NCI-H2171 (cell line): ENCODE results near the gene MBTPS2.
"Not testable (repeated sequence)": the region's sequence is repeated elsewhere in the genome, so short reads cannot be mapped to it uniquely, and the experiment has no call there.

Source experiments
- DNase-seq: peaks from one replicate; lab custom pipeline; 2025; lab: John Stamatoyannopoulos, UW

The MBTPS2 gene

DNA sequence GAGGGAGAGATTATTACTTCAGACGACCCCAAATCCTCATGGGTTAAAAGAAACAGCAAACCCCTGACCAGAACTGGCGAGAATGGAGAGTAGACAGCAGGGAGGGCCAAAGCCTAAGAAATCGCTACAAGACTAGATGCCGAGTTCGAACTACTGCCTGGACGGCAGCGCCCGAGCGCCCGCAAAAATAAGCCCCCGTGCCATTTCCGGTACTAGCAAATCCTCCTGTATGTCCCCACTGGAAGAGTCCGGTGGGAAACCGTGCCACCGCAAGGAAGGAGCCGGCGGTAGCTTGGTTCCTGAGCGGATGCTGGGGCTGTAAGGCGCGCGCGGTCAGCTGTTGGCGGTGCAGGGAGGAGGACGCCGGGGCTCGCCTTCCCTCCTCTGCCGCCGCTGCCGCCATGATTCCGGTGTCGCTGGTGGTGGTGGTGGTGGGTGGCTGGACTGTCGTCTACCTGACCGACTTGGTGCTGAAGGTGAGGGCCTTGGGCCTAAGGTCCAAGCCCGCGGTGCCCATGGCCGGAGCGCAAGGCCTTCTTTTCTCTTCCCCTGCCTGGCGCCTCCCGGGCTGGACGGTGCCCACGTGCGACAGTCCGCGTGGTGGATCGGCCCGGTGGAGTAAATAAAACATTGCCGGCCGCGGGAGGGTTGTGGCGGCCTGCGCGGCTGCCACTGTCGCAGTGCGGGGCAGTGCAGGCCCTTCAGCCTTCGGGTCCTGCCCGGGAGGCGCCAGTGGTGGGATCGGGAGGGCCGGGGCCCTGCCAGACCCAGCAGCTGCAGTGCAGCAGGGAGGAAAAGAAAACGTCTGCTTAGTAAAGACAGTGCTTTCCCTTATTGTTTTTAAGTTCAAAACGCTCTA lies at the start of gene MBTPS2:
Gene MBTPS2 (plus strand): TSS at position 284 of the 859 bp plus-strand sequence. CDS start 118 bp downstream, at position 402.
- DNase-seq, result peak; percentile 50

- peak; percentile 35 for DNase-seq
Measured at GRCh38 chrX:21798677-21799219, 40.7 kb upstream of the MBTPS2 start.

DNA sequence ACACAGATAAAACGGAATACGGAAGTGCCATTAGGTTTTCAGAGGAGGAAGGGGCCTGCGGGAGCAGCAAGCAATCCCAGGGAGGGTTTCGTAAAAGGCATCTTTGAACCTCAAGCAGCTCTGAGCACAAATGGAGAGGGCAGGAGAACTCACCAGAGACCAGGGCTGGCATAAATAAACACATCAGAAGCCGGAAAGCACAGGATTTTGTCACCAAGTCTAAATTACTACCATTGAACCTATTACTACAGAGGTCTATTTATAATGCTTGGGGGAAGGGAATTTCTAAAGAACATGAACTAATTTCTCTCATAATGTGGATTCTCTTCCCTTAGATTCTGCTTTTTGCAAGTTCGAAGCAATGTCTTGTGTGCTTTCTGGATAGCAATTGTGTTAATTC lies 39.6 kb upstream of the MBTPS2 start:
- no peak for DNase-seq

GRCh38 chrX:21800344-21800770 lies 39.1 kb upstream of the MBTPS2 start:
- DNase-seq, result no peak

GRCh38 chrX:21802054-21802670 lies 37.3 kb upstream of the MBTPS2 start:
- DNase-seq, result peak; percentile 0

- DNase-seq, result no peak
Measured at GRCh38 chrX:21802839-21803238, 36.6 kb upstream of the MBTPS2 start.

GRCh38 chrX:21806691-21807090 lies 32.7 kb upstream of the MBTPS2 start:
- no peak for DNase-seq

DNA sequence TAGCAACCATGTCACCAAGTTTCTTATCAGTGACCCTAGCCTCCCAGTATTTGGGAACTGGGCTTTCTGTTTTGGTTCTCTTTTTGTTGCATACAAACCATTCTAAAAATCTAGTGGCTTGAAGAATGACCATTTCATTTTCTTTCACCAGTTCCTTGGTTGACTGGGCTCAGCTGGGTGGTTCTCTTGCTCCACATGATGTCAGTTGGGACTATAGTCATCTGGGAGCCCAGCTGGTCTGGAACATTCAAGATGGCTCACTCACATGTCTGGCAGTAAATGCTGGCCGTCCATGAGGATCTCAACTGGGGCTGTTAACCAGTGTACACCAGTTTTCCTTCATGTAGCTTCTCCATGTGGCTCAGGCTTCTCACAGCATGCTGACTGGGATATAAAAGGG lies 27.6 kb upstream of the MBTPS2 start:
- no peak for DNase-seq

DNA sequence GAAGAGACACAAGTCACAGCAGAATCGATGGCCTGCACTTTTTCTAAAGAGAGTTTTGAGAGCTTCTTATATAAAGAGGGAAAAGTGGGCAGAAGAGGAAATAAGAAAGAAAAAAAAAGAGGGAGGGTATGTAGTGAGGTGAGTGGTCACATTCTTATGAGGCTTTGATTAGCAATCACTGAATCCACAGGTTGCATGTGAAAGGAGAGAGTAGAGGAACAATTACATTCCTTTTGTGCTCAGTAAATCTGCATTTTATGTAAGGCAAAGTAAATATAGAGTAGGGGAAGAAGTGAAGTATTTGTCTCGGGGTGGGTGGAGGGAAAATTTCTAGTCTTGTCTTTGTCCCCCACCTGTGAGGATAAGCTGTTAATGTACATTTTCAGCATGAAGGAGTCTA lies 26.8 kb upstream of the MBTPS2 start:
- DNase-seq, result no peak

GRCh38 chrX:21813612-21814368 lies 25.6 kb upstream of the MBTPS2 start:
- DNase-seq, result no peak

GRCh38 chrX:21816136-21816535 lies 23.3 kb upstream of the MBTPS2 start:
- DNase-seq, result peak; percentile 31

DNA sequence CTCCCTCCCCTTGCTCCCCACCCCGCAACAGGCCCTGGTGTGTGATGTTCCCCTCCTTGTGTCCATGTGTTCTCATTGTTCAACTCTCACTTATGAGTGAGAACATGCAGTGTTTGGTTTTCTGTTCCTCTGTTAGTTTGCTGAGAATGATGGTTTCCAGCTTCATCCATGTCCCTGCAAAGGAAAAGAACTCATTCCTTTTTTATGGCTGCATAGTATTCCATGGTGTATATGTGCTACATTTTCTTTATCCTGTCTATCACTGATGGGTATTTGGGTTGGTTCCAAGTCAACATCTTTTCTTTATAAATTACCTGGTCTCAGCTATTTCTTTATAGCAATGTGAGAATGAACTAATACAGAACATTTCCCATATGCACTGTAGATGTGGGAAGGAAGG lies 19.2 kb upstream of the MBTPS2 start:
- DNase-seq, result not testable (repeated sequence)

GRCh38 chrX:21821875-21822274 lies 17.5 kb upstream of the MBTPS2 start:
- no peak for DNase-seq

DNA sequence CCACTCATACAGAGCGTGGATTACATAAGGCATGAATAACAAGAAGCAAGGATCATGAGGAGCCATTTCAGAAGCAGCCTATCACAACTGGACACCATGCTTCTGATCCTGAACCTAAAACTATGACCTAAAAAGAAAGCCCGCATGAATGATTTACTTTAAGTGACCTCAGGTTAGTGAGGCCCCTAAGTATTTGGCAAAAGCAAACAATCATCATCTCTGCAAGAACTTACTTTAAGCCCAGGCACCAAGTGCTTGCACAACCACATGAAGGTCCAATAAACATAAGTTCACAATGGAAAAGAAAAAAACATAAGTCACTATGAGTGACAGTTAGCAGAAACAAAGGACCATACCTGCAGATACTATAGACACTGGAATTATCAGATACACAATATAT lies 7.9 kb upstream of the MBTPS2 start:
- no peak for DNase-seq

- no peak for DNase-seq
Measured at GRCh38 chrX:21837056-21837455, 2.4 kb upstream of the MBTPS2 start.

DNA sequence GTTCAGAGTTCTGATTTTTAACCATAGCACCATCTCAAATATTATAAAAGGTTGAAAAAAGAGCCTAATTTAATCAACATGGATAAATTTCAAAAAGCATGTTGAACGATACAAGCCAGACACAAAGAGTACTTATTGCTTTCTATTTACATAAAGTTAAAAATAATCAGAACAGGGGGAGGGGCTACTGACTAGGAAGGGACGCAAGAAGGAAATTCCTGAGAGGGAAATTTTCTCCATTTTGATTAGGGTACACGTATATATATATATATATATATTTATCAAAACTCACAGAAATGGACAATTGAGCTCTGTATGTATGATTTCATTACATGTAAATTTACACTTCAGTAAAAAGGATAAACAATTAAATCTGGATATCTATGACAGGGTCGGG lies 482 bp upstream of the MBTPS2 start:
- no peak for DNase-seq

GRCh38 chrX:21840193-21840545 lies 752 bp downstream of the MBTPS2 start:
- DNase-seq, result no peak

DNA sequence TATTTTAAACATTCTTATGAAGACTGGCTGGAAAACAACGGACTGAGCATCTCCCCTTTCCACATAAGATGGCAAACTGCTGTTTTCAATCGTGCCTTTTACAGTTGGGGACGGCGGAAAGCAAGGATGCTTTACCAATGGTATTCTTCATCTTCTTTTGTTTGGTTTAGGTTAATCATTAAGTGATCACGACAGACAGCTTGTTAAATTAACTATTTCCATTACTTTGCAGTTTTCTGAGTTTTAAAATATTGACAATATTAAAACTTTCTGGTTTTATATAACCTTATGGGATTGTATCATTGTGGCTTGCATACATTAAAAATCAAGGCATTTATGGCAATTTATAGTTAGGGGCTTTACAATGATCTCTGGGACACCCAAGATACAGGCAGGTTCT lies 3.8 kb downstream of the MBTPS2 start:
- no peak for DNase-seq

GRCh38 chrX:21845096-21845495 lies 5.7 kb downstream of the MBTPS2 start:
- no peak for DNase-seq

- peak; percentile 54 for DNase-seq
Measured at GRCh38 chrX:21847342-21847741, 7.9 kb downstream of the MBTPS2 start.

GRCh38 chrX:21853578-21853977 lies 14.2 kb downstream of the MBTPS2 start:
- DNase-seq, result no peak

- no peak for DNase-seq
Measured at GRCh38 chrX:21855937-21856415, 16.6 kb downstream of the MBTPS2 start, which contains the start of gene YY2. TSS of gene YY2 (plus strand) at chrX:21855987. CDS start at chrX:21856485, 498 bp downstream.
